ENCODE data around the gene RAD51C. TPM values are rescaled to one million over a fixed set of nuclear protein-coding genes. Genes with fewer than 3 reads are reported as not detected.
"Not testable (repeated sequence)": the region's sequence is repeated elsewhere in the genome, so short reads cannot be mapped to it uniquely, and the experiment has no call there.

The RAD51C gene
- total RNA-seq, 1 experiment from 2014 or later = 15.2 TPM

DNA sequence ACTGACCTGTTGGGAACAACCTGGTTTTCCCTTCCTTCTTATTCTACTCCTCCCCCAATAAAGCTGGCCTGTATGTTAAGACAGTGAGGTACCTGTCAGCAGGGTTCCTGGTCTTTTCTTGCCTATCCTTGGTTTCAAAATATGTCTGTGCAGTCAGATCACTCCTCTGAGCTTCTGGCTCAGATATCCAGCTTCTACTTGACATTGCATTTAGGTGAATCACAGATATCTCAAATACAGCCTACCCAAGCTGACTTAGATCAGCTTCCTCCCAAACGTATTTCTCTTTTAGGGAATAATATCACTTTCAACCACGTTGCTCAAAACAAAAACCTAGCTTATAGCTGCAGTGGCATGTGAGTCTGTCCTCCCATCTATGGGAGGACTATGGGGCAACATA lies 49.3 kb upstream of the RAD51C start:
- POLR2A ChIA-PET = no interaction called here
- Mint-ChIP-seq H3K4me1 (peaks cover 3% of the 10 kb centered on the region; the same call in 1 of the 2 replicates), H3K27ac (no peak overlapping the region), H3K4me3 (no peak overlapping the region), H3K27me3 (ENCODE audit: low read depth) (no peaks in the 10 kb centered on the region; the same call in 1 of the 2 replicates), H3K36me3 (no peaks in the 10 kb centered on the region), H3K9me3 (no peaks in the 10 kb centered on the region)
- ATAC-seq (no peak), DNase-seq (ENCODE audit: low spot score) (no peak)
- no peak for TF ChIP-seq TEAD1 (CRISPR knock-in tag; IDR thresholded peaks at IDR 0.05)
- CTCF ChIA-PET = interaction anchor here (1.0 to 1.2 kb wide), 2 partner anchors 66 to 102 kb away, joined by 3 to 4 read pairs; no protein-coding TSS in a partner anchor

DNA sequence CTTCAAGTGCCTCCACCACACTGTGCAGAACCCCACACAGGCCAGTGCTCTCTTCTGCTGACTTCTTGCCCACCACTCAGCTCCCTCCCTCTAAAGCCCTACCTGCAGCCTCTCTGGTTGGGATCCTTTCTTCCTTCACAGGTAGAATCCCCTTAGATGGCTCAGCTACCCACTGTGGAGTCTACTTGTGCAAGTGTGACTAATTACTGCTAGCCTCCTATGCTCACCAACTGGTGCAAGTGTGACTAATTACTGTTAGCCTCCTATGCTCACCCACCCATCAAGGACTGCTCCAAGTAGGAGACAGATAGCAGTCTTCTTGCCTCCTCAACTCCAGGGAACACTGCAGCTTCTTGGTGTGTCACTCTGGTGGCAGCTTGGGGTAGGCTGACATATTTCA lies 44.2 kb upstream of the RAD51C start:
- DNase-seq (ENCODE audit: low spot score) (no peak), ATAC-seq (no peak)
- no peak overlapping the region for H3K27ac Mint-ChIP-seq
- POLR2A ChIA-PET = no interaction called here
- no peaks in the 10 kb centered on the region for H3K36me3 Mint-ChIP-seq
- H3K4me3 Mint-ChIP-seq = no peak overlapping the region
- peaks cover under 1% of the 10 kb centered on the region for H3K4me1 Mint-ChIP-seq
- TF ChIP-seq ZNF232 (CRISPR knock-in tag; IDR thresholded peaks at IDR 0.05) (no peak), ZNF317 (CRISPR knock-in tag; IDR thresholded peaks at IDR 0.05; ENCODE audit: borderline replicate concordance, low read depth) (no peak), ZBTB21 (CRISPR knock-in tag; IDR thresholded peaks at IDR 0.05; ENCODE audit: borderline replicate concordance) (no peak), CREB1 (CRISPR knock-in tag; IDR thresholded peaks at IDR 0.05) (no peak), SP1 (CRISPR knock-in tag; conservative IDR thresholded peaks at IDR 0.05) (no peak), SMAD4 (CRISPR knock-in tag; IDR thresholded peaks at IDR 0.05) (no peak), ZNF219 (CRISPR knock-in tag; IDR thresholded peaks at IDR 0.05; ENCODE audit: borderline replicate concordance) (no peak), ESRRA (CRISPR knock-in tag; IDR thresholded peaks at IDR 0.05; ENCODE audit: borderline replicate concordance) (no peak), TEAD1 (CRISPR knock-in tag; IDR thresholded peaks at IDR 0.05) (no peak)
- TF ChIP-seq, protein P1, sequence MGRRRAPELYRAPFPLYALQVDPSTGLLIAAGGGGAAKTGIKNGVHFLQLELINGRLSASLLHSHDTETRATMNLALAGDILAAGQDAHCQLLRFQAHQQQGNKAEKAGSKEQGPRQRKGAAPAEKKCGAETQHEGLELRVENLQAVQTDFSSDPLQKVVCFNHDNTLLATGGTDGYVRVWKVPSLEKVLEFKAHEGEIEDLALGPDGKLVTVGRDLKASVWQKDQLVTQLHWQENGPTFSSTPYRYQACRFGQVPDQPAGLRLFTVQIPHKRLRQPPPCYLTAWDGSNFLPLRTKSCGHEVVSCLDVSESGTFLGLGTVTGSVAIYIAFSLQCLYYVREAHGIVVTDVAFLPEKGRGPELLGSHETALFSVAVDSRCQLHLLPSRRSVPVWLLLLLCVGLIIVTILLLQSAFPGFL (CRISPR knock-in tag; IDR thresholded peaks at IDR 0.05; ENCODE audit: borderline replicate concordance) = no peak
- TF ChIP-seq, protein P2, sequence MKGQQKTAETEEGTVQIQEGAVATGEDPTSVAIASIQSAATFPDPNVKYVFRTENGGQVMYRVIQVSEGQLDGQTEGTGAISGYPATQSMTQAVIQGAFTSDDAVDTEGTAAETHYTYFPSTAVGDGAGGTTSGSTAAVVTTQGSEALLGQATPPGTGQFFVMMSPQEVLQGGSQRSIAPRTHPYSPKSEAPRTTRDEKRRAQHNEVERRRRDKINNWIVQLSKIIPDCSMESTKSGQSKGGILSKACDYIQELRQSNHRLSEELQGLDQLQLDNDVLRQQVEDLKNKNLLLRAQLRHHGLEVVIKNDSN (CRISPR knock-in tag; IDR thresholded peaks at IDR 0.05) = no peak
- CTCF ChIA-PET = no interaction called here
- H3K9me3 Mint-ChIP-seq = no peaks in the 10 kb centered on the region
- peaks cover 3% of the 10 kb centered on the region for H3K27me3 Mint-ChIP-seq (ENCODE audit: low read depth)

DNA sequence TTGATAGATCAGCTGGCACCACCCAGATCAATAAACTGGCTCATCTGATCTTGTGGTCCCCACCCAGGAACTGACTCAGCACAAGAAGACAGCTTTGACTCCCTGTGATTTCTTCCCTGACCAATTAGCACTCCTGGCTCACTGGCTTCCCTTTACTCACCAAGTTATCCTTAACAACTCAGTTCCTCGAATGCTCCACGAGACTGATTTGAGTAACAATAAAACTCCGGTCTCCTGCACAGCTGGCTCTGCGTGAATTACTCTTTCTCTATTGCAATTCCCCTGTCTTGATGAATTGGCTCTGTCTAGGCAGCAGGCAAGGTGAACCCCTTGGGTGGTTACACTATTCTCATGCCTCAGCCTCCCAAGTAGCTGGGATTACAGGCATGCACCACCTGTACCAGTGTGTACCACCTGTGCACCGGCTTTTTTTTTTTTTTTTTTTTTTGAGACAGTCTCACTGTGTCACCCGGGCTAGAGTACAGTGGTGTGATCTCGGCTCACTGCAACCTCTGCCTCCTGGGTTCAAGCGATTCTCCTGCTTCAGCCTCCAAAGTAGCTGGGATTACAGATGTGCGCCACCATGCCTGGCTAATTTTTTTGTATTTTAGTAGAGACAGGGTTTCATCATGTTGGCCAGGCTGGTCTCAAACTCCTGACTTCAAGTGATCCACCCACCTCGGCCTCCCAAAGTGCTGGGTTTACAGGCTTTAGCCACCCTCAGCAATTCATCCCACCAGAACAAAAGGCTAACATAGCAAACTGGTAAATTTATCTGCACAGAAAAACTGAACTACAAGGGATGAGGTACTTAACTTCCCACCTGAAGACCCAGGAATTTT lies 34.2 kb upstream of the RAD51C start:
- ChIA-PET CTCF (interaction anchor here (0.6 to 1.0 kb wide), 2 partner anchors 27 to 49 kb away, joined by 3 to 4 read pairs; no protein-coding TSS in a partner anchor), POLR2A (interaction anchor here (0.5 to 5.6 kb wide), 5 partner anchors 27 to 297 kb away, joined by 3 to 54 read pairs (median 3); no protein-coding TSS in a partner anchor)
- not testable (repeated sequence) for DNase-seq (ENCODE audit: low spot score); H3K36me3 Mint-ChIP-seq; H3K9me3 Mint-ChIP-seq
- H3K27me3 Mint-ChIP-seq (ENCODE audit: low read depth) = peaks cover 14% of the 10 kb centered on the region
- H3K4me3 Mint-ChIP-seq = peak overlapping the region; percentile 66
- ATAC-seq = peak; percentile 12
- TF ChIP-seq, protein P3, sequence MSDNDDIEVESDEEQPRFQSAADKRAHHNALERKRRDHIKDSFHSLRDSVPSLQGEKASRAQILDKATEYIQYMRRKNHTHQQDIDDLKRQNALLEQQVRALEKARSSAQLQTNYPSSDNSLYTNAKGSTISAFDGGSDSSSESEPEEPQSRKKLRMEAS (CRISPR knock-in tag; IDR thresholded peaks at IDR 0.05) = 0 out of 2 replicates have a peak, but pooled peaks have one; percentile 27
- peak; percentile 63 for TF ChIP-seq ZNF423 (CRISPR knock-in tag; IDR thresholded peaks at IDR 0.05)
- TF ChIP-seq TEAD1 (CRISPR knock-in tag; IDR thresholded peaks at IDR 0.05) = peak; percentile 75; the same call in 1 of the 2 replicates
- peak; percentile 79; the same call in 1 of the 2 replicates for TF ChIP-seq NFE2L1 (CRISPR knock-in tag; IDR thresholded peaks at IDR 0.05)
- peaks cover 20% of the 10 kb centered on the region for H3K4me1 Mint-ChIP-seq
- peak overlapping the region; percentile 100 for H3K27ac Mint-ChIP-seq
